HepG2 (cell line): ENCODE data around the gene MS4A10. TPM values are rescaled to one million over a fixed set of nuclear protein-coding genes. Genes with fewer than 3 reads are reported as not detected.

Experiments used
- BCL6 ChIP-seq: IDR thresholded peaks from 2 replicates; pipeline ENCODE4 v1.6.1; 2016; ENCODE audit warnings: missing genetic modification reagents, missing compliant biosample characterization
- ELF4 ChIP-seq: sonication (generic); formaldehyde crosslinking; IDR thresholded peaks from 2 replicates; pipeline ENCODE4 v1.5.0; 2020; ENCODE audit warnings: missing genetic modification reagents, mild to moderate bottlenecking, moderate library complexity, borderline replicate concordance
- FOXP1 ChIP-seq, 2 experiments: fragments of 450-650 bp in 1 of 2; IDR thresholded peaks; 2 replicates each; pipeline ENCODE4 v1.6.1; 2017 to 2018; ENCODE audit warnings: antibody characterized with exemption in 1 of 2
- GATA4 ChIP-seq: sonication (generic); IDR thresholded peaks from 2 replicates; pipeline ENCODE4 v1.6.1; 2016; ENCODE audit warnings: antibody characterized with exemption, low read depth, borderline replicate concordance
- HOXA7 ChIP-seq: sonication (generic); formaldehyde crosslinking; IDR thresholded peaks from 2 replicates; pipeline ENCODE4 v1.8.1; 2022; ENCODE audit warnings: mild to moderate bottlenecking, missing genetic modification reagents, moderate library complexity
- IRF2 ChIP-seq: IDR thresholded peaks from 2 replicates; pipeline ENCODE4 v1.6.1; 2018; ENCODE audit warnings: missing genetic modification reagents, missing compliant biosample characterization
- KLF11 ChIP-seq: IDR thresholded peaks from 2 replicates; pipeline ENCODE4 v1.6.1; 2016; ENCODE audit warnings: missing compliant biosample characterization
- MED1 ChIP-seq: sonication (generic); formaldehyde crosslinking; IDR thresholded peaks from 2 replicates; pipeline ENCODE4 v1.4.0; 2020; ENCODE audit warnings: missing genetic modification reagents
- MED8 ChIP-seq: sonication (generic); formaldehyde crosslinking; IDR thresholded peaks from 2 replicates; pipeline ENCODE4 v1.8.1; 2023; ENCODE audit warnings: mild to moderate bottlenecking, missing genetic modification reagents; ENCODE audit not compliant: insufficient replicate concordance
- MEF2D ChIP-seq: sonication (generic); formaldehyde crosslinking; IDR thresholded peaks from 2 replicates; pipeline ENCODE4 v1.5.1; 2020; ENCODE audit warnings: mild to moderate bottlenecking, missing genetic modification reagents
- MIER3 ChIP-seq: IDR thresholded peaks from 2 replicates; pipeline ENCODE4 v1.6.1; 2016; ENCODE audit warnings: missing compliant biosample characterization, borderline replicate concordance
- MIXL1 ChIP-seq: IDR thresholded peaks from 2 replicates; pipeline ENCODE4 v1.6.1; 2016
- RAD51 ChIP-seq: fragments of 450-650 bp; IDR thresholded peaks from 2 replicates; pipeline ENCODE4 v1.6.1; 2016; ENCODE audit warnings: borderline replicate concordance
- SMC3 ChIP-seq: IDR thresholded peaks from 2 replicates; pipeline ENCODE4 v1.6.1; 2011; ENCODE audit warnings: low read length, improper control_type of control experiment
- SP5 ChIP-seq: IDR thresholded peaks from 2 replicates; pipeline ENCODE4 v1.6.1; 2016; ENCODE audit warnings: low read depth, borderline replicate concordance
- TBX2 ChIP-seq: sonication (generic); formaldehyde crosslinking; IDR thresholded peaks from 2 replicates; pipeline ENCODE4 v1.5.0; 2020; ENCODE audit warnings: missing genetic modification reagents, mild to moderate bottlenecking, borderline replicate concordance
- TCF7L2 ChIP-seq: IDR thresholded peaks from 2 replicates; pipeline ENCODE4 v1.6.1; 2011; ENCODE audit warnings: mild to moderate bottlenecking, low read depth, low read length, moderate library complexity
- YEATS2 ChIP-seq: sonication (generic); formaldehyde crosslinking; IDR thresholded peaks from 2 replicates; pipeline ENCODE4 v1.4.0; 2020; ENCODE audit warnings: missing genetic modification reagents, borderline replicate concordance
- YY1 ChIP-seq: IDR thresholded peaks from 2 replicates; pipeline ENCODE4 v1.6.1; 2011; ENCODE audit warnings: low read length, low read depth, moderate library complexity, mild to moderate bottlenecking; ENCODE audit not compliant: insufficient read depth, insufficient replicate concordance
- ZC3H4 ChIP-seq: sonication (generic); formaldehyde crosslinking; IDR thresholded peaks from 2 replicates; pipeline ENCODE4 v1.4.0; 2020; ENCODE audit warnings: missing genetic modification reagents, borderline replicate concordance
- ZMYM4 ChIP-seq: sonication (generic); formaldehyde crosslinking; IDR thresholded peaks from 2 replicates; pipeline ENCODE4 v1.8.1; 2023; ENCODE audit warnings: mild to moderate bottlenecking, missing genetic modification reagents
- ZNF431 ChIP-seq: sonication (generic); formaldehyde crosslinking; IDR thresholded peaks from 2 replicates; pipeline ENCODE4 v1.9.0; 2022; ENCODE audit warnings: missing genetic modification reagents, low read depth, mild to moderate bottlenecking, borderline replicate concordance
- ZNF460 ChIP-seq: sonication (generic); formaldehyde crosslinking; IDR thresholded peaks from 2 replicates; pipeline ENCODE4 v1.5.1; 2020; ENCODE audit warnings: missing genetic modification reagents, mild to moderate bottlenecking, borderline replicate concordance
- ZNF564 ChIP-seq: sonication (generic); formaldehyde crosslinking; IDR thresholded peaks from 2 replicates; pipeline ENCODE4 v1.8.1; 2023; ENCODE audit warnings: mild to moderate bottlenecking, missing genetic modification reagents
- ZNF589 ChIP-seq: sonication (generic); formaldehyde crosslinking; conservative IDR thresholded peaks from 2 replicates; pipeline ENCODE4 v1.8.0; 2022; ENCODE audit warnings: mild to moderate bottlenecking, moderate library complexity, missing genetic modification reagents
- polyA plus RNA-seq, 8 experiments: library from polyadenylated mRNA; depleted of rRNA in 3 of 8; stranded (reverse) in 7 of 8; unstranded in 1 of 8; fragments of >200 nt; fragmentation: Illumina TruSeq in 4 of 8; extraction: Trizol in 4 of 8; gene quantifications; 2 replicates each; pipeline versions ENCODE4 v1.2.1 to v1.2.3, GENCODE V29; 2011 to 2016; ENCODE audit warnings: low read depth in 4 of 8, missing spikeins in 1 of 8, mixed read lengths in 1 of 8; ENCODE audit not compliant: insufficient read depth in 1 of 8
- total RNA-seq, 5 experiments: library from RNA; depleted of rRNA; stranded (reverse); fragments of >200 nt; fragmentation: Illumina TruSeq; extraction: Trizol; gene quantifications; 2 replicates each; pipeline ENCODE4 v1.2.3, GENCODE V29; 2016; ENCODE audit warnings: low read depth in 1 of 5
- TF ChIP-seq, protein P1 (sequence below): sonication (generic); formaldehyde crosslinking; IDR thresholded peaks from 2 replicates; pipeline ENCODE4 v1.8.1; 2023; ENCODE audit warnings: mild to moderate bottlenecking, moderate library complexity, missing genetic modification reagents
- TF ChIP-seq, protein P2 (sequence below): sonication (generic); formaldehyde crosslinking; IDR thresholded peaks from 2 replicates; pipeline ENCODE4 v1.8.1; 2023; ENCODE audit warnings: mild to moderate bottlenecking, missing genetic modification reagents, borderline replicate concordance
- TF ChIP-seq, protein P3 (sequence below): sonication (generic); formaldehyde crosslinking; IDR thresholded peaks from 2 replicates; pipeline ENCODE4 v1.4.0; 2020; ENCODE audit warnings: mild to moderate bottlenecking, missing genetic modification reagents
- TF ChIP-seq, protein P4 (sequence below): IDR thresholded peaks from 2 replicates; pipeline ENCODE4 v1.6.1; 2016; ENCODE audit warnings: low read depth, borderline replicate concordance
- TF ChIP-seq, protein P5 (sequence below): sonication (generic); formaldehyde crosslinking; IDR thresholded peaks from 2 replicates; pipeline ENCODE4 v1.4.0; 2020; ENCODE audit warnings: missing genetic modification reagents

MS4A10 gene
- total and polyA plus RNA-seq, 2 of the 13 experiments (the other 11 are each of a cell fraction or from before 2014, with no cell fraction given) = not detected

GRCh38 chr11:60844870-60845221, 59.7 kb downstream of the MS4A10 start (continued):
- TF ChIP-seq ZNF431 = no peak
- TF ChIP-seq ZNF564 = no peak
- TF ChIP-seq FOXP1 (IDR thresholded peaks at IDR 0.05) = peak; percentile 63; the same call in 1 of the 2 replicates
- TF ChIP-seq FOXP1 (CRISPR knock-in tag; IDR thresholded peaks at IDR 0.05) = peak; percentile 92
- no peak for TF ChIP-seq YEATS2 (CRISPR knock-in tag)
- peak; percentile 81 for TF ChIP-seq MED1
- no peak for TF ChIP-seq MED8 (CRISPR knock-in tag)
- no peak for TF ChIP-seq ZNF589 (CRISPR knock-in tag)
- 0 out of 2 replicates have a peak, but pooled peaks have one; percentile 18 for TF ChIP-seq ZMYM4 (CRISPR knock-in tag)
- TF ChIP-seq RAD51 = no peak
- TF ChIP-seq, protein P1, sequence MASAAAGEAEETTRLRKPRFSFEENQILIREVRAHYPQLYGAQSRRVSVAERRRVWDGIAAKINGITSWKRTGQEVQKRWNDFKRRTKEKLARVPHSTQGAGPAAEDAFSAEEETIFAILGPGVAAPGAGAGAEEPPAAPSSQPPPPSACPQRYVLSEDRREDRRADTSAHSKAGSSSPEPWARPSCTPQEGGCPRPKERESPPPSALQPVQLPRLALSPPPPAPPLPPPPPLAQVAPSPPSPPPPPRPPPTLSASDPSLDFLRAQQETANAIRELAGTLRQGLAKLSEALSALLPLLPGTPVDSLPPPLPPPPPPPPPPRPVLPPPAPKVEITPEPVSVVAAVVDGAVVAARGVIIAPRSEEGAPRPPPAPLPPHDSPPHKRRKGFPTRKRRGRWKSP = peak; percentile 39; the same call in 1 of the 2 replicates
- TF ChIP-seq SP5 = peak; percentile 83
- peak; percentile 50; the same call in 1 of the 2 replicates for TF ChIP-seq TCF7L2
- no peak for TF ChIP-seq HOXA7 (CRISPR knock-in tag)
- peak; percentile 92 for TF ChIP-seq GATA4
- peak; percentile 82 for TF ChIP-seq BCL6 (CRISPR knock-in tag)
- TF ChIP-seq MIXL1 (CRISPR knock-in tag) = peak; percentile 50; the same call in 1 of the 2 replicates
- no peak; the same call in 1 of the 2 replicates for TF ChIP-seq MEF2D (CRISPR knock-in tag)
- TF ChIP-seq YY1 = no peak
- TF ChIP-seq SMC3 = peak; percentile 17; the same call in 1 of the 2 replicates
- TF ChIP-seq ZC3H4 (CRISPR knock-in tag) = no peak
- TF ChIP-seq, protein P2, sequence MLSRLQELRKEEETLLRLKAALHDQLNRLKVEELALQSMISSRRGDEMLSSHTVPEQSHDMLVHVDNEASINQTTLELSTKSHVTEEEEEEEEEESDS (CRISPR knock-in tag) = no peak
- TF ChIP-seq ZNF460 (CRISPR knock-in tag) = no peak
- TF ChIP-seq ELF4 = no peak
- TF ChIP-seq IRF2 (CRISPR knock-in tag) = peak; percentile 58; the same call in 1 of the 2 replicates
- TF ChIP-seq, protein P3, sequence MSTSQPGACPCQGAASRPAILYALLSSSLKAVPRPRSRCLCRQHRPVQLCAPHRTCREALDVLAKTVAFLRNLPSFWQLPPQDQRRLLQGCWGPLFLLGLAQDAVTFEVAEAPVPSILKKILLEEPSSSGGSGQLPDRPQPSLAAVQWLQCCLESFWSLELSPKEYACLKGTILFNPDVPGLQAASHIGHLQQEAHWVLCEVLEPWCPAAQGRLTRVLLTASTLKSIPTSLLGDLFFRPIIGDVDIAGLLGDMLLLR = no peak
- TF ChIP-seq, protein P4, sequence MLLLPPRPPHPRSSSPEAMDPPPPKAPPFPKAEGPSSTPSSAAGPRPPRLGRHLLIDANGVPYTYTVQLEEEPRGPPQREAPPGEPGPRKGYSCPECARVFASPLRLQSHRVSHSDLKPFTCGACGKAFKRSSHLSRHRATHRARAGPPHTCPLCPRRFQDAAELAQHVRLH (CRISPR knock-in tag) = no peak; the same call in 1 of the 2 replicates
- TF ChIP-seq TBX2 = peak; percentile 95
- TF ChIP-seq, protein P5, sequence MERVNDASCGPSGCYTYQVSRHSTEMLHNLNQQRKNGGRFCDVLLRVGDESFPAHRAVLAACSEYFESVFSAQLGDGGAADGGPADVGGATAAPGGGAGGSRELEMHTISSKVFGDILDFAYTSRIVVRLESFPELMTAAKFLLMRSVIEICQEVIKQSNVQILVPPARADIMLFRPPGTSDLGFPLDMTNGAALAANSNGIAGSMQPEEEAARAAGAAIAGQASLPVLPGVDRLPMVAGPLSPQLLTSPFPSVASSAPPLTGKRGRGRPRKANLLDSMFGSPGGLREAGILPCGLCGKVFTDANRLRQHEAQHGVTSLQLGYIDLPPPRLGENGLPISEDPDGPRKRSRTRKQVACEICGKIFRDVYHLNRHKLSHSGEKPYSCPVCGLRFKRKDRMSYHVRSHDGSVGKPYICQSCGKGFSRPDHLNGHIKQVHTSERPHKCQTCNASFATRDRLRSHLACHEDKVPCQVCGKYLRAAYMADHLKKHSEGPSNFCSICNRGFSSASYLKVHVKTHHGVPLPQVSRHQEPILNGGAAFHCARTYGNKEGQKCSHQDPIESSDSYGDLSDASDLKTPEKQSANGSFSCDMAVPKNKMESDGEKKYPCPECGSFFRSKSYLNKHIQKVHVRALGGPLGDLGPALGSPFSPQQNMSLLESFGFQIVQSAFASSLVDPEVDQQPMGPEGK (CRISPR knock-in tag) = peak; percentile 87
- no peak for TF ChIP-seq MIER3
- TF ChIP-seq KLF11 (CRISPR knock-in tag) = no peak
